Fibroblast of mammary gland (primary cell): Measurements from ENCODE around the gene DYRK1A.
"Not testable (repeated sequence)": the region's sequence is repeated elsewhere in the genome, so short reads cannot be mapped to it uniquely, and the experiment has no call there.

Experiments used
- DNase-seq: peaks from one replicate; pipeline ENCODE4 v3.0.0-alpha.2; 2010; ENCODE audit warnings: low read depth
- H3K4me3 ChIP-seq: 2 replicates; pipeline ENCODE4 v1.5.1; 2011; ENCODE audit warnings: low read depth, mild to moderate bottlenecking, low read length, moderate library complexity; ENCODE audit not compliant: control insufficient read depth
- CTCF ChIP-seq: conservative IDR thresholded peaks from 2 replicates; pipeline ENCODE4 v1.5.1; 2011; ENCODE audit warnings: low read depth, low read length, inconsistent platforms; ENCODE audit not compliant: control insufficient read depth, insufficient read depth

DYRK1A gene

GRCh38 chr21:37516998-37517397 is 150.4 kb downstream of the DYRK1A start:
- DNase-seq, result no peak
- no peak overlapping the region for H3K4me3 ChIP-seq
- TF ChIP-seq CTCF, result no peak

GRCh38 chr21:37520801-37521200 is 154.2 kb downstream of the DYRK1A start:
- no peak overlapping the region for H3K4me3 ChIP-seq
- no peak for DNase-seq
- no peak for TF ChIP-seq CTCF

- DNase-seq, result no peak
- no peak for TF ChIP-seq CTCF
- no peak overlapping the region for H3K4me3 ChIP-seq
Measured at GRCh38 chr21:37521658-37522057, 155.1 kb downstream of the DYRK1A start.

GRCh38 chr21:37522641-37523295 is 156.2 kb downstream of the DYRK1A start:
- H3K4me3 ChIP-seq, result no peak overlapping the region
- DNase-seq, result no peak
- no peak for TF ChIP-seq CTCF

GRCh38 chr21:37524944-37525343 is 158.4 kb downstream of the DYRK1A start:
- not testable (repeated sequence) for H3K4me3 ChIP-seq

GRCh38 chr21:37525810-37526209 is 159.2 kb downstream of the DYRK1A start:
- no peak overlapping the region for H3K4me3 ChIP-seq
- no peak for DNase-seq
- TF ChIP-seq CTCF, result no peak

More at GRCh38 chr21:37524944-37525343, 158.4 kb downstream of the DYRK1A start:
- not testable (repeated sequence) for DNase-seq

GRCh38 chr21:37527103-37527502 is 160.5 kb downstream of the DYRK1A start:
- no peak overlapping the region for H3K4me3 ChIP-seq
- no peak for TF ChIP-seq CTCF
- DNase-seq, result no peak
